Measurements from ENCODE around the gene MAMDC4. TPM values are rescaled to one million over a fixed set of nuclear protein-coding genes. Genes with fewer than 3 reads are reported as not detected.

MAMDC4 gene
- total RNA-seq, 1 donor from 2014 or later, result 22.6 TPM

GRCh38 chr9:136896027-136896426 is 43.9 kb downstream of the MAMDC4 start:
- no peaks in the 10 kb centered on the region for H3K9me3 Mint-ChIP-seq

DNA sequence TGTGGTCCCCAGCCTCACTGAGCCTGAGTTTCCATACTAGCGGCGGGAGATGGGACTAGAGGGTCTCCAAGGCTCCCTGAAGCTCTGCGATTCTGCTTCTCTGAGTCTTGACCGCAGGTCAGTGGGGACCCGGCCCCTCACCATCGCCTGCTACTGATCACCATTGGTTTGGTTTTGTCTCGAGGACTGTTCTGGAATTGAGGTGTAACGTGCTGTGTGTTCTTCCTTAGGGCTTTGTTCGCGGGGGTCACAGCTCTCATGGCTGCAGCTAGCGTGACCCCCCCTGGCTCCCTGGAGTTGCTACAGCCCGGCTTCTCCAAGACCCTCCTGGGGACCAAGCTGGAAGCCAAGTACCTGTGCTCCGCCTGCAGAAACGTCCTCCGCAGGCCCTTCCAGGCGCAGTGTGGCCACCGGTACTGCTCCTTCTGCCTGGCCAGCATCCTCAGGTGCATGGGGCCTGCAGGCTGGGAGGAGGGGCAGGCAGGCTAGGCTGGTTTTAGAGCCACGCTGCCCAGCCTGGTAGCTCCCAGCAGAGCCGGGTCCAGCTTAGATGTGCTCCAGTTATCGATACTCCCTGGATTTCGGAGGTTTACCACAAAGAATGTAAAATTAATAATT is 46.4 kb downstream of the MAMDC4 start:
- no peak for DNase-seq (ENCODE audit: low spot score in 2 of 2, unreplicated experiment in 2 of 2)
- Mint-ChIP-seq H3K27me3 (ENCODE audit: low read depth) (no peaks in the 10 kb centered on the region), H3K9me3 (no peaks in the 10 kb centered on the region), H3K4me1 (no peaks in the 10 kb centered on the region), H3K4me3 (no peak overlapping the region), H3K27ac (no peak overlapping the region), H3K36me3 (peaks cover 16% of the 10 kb centered on the region)
- TF ChIP-seq, protein P1, sequence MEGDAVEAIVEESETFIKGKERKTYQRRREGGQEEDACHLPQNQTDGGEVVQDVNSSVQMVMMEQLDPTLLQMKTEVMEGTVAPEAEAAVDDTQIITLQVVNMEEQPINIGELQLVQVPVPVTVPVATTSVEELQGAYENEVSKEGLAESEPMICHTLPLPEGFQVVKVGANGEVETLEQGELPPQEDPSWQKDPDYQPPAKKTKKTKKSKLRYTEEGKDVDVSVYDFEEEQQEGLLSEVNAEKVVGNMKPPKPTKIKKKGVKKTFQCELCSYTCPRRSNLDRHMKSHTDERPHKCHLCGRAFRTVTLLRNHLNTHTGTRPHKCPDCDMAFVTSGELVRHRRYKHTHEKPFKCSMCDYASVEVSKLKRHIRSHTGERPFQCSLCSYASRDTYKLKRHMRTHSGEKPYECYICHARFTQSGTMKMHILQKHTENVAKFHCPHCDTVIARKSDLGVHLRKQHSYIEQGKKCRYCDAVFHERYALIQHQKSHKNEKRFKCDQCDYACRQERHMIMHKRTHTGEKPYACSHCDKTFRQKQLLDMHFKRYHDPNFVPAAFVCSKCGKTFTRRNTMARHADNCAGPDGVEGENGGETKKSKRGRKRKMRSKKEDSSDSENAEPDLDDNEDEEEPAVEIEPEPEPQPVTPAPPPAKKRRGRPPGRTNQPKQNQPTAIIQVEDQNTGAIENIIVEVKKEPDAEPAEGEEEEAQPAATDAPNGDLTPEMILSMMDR (IDR thresholded peaks at IDR 0.05; ENCODE audit: unreplicated experiment), result no peak

More at GRCh38 chr9:136896027-136896426, 43.9 kb downstream of the MAMDC4 start:
- TF ChIP-seq, protein P1 (IDR thresholded peaks at IDR 0.05; ENCODE audit: unreplicated experiment), result no peak
- Mint-ChIP-seq H3K4me3 (no peak overlapping the region), H3K4me1 (no peaks in the 10 kb centered on the region), H3K27ac (no peak overlapping the region), H3K36me3 (peaks cover 11% of the 10 kb centered on the region), H3K27me3 (ENCODE audit: low read depth) (no peaks in the 10 kb centered on the region)
- no peak for DNase-seq (ENCODE audit: low spot score in 2 of 2, unreplicated experiment in 2 of 2)

GRCh38 chr9:136899196-136899595 is 47.0 kb downstream of the MAMDC4 start:
- no peaks in the 10 kb centered on the region for H3K4me1 Mint-ChIP-seq
- H3K4me3 Mint-ChIP-seq, result no peak overlapping the region
- TF ChIP-seq, protein P1 (IDR thresholded peaks at IDR 0.05; ENCODE audit: unreplicated experiment), result no peak
- H3K27ac Mint-ChIP-seq, result no peak overlapping the region
- H3K9me3 Mint-ChIP-seq, result no peaks in the 10 kb centered on the region
- no peak for DNase-seq (ENCODE audit: low spot score in 2 of 2, unreplicated experiment in 2 of 2)
- H3K36me3 Mint-ChIP-seq, result peaks cover 15% of the 10 kb centered on the region
- no peaks in the 10 kb centered on the region for H3K27me3 Mint-ChIP-seq (ENCODE audit: low read depth)

DNA sequence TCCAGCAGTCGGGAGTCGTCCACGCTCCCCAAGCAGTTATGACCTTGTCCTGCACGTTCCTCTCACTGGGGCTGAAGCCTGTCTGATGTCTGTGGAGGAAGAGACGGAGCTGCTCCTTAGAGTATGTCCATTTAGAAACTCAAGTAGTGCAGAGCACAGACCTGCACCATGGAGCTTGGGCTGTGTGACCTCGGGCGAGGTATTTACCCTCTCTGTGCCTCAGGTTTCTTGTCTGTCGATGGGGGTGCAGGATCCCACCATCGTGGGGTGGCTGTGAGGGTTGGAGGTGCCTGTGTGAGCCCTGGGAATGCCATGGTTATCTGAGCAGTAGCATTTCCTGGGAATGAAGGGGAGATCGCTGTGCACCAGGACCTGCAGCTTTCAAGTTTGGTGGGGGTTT is 48.4 kb downstream of the MAMDC4 start:
- no peak overlapping the region for H3K27ac Mint-ChIP-seq

DNA sequence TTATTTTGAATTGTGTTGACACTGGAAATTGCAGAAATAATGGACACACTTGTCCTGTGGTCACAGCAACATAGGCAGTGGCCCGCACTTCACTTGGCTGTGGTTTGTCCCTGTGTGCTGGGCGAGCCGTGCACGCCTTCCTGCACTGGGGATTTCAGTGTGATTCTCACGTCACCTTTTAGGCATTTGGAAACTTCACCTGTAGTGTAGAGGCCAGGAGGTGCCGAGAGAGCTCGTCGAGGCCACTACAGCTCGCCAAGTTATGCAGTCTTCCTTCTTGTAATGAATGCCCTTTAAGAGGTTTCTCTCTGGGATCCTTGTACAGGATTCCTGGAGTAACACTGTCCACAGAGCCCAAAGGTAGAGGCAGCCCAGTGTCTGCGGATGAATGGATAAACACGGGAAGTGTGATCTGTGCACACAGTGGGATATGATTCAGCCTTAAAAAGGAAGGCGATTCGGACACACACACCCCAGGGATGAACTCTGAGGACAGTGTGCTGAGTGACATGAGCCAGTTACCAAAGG is 48.9 kb downstream of the MAMDC4 start:
- H3K4me3 Mint-ChIP-seq, result no peak overlapping the region
- TF ChIP-seq, protein P1 (IDR thresholded peaks at IDR 0.05; ENCODE audit: unreplicated experiment), result no peak
- no peak overlapping the region for H3K27ac Mint-ChIP-seq
- H3K36me3 Mint-ChIP-seq, result peaks cover 14% of the 10 kb centered on the region
- no peak for DNase-seq (ENCODE audit: low spot score in 2 of 2, unreplicated experiment in 2 of 2)
- no peaks in the 10 kb centered on the region for H3K4me1 Mint-ChIP-seq
- no peaks in the 10 kb centered on the region for H3K9me3 Mint-ChIP-seq
- H3K27me3 Mint-ChIP-seq (ENCODE audit: low read depth), result no peaks in the 10 kb centered on the region

More for the DNA sequence above, 48.4 kb downstream of the MAMDC4 start:
- H3K4me3 Mint-ChIP-seq, result no peak overlapping the region
- no peaks in the 10 kb centered on the region for H3K4me1 Mint-ChIP-seq
- DNase-seq (ENCODE audit: low spot score in 2 of 2, unreplicated experiment in 2 of 2), result no peak
- no peaks in the 10 kb centered on the region for H3K27me3 Mint-ChIP-seq (ENCODE audit: low read depth)
- H3K36me3 Mint-ChIP-seq, result peaks cover 14% of the 10 kb centered on the region
- TF ChIP-seq, protein P1 (IDR thresholded peaks at IDR 0.05; ENCODE audit: unreplicated experiment), result no peak
- H3K9me3 Mint-ChIP-seq, result no peaks in the 10 kb centered on the region
